GM12875 (cell line): ENCODE results near the gene OR5D18.
"Not testable (repeated sequence)": the region's sequence is repeated elsewhere in the genome, so short reads cannot be mapped to it uniquely, and the experiment has no call there.

Experiments used
- H3K4me3 ChIP-seq: one replicate; pipeline ENCODE4 v1.5.1; 2011; ENCODE audit warnings: low read depth, low read length, control low read depth
- TF ChIP-seq, protein P1 (sequence below): IDR thresholded peaks from 2 replicates; pipeline ENCODE4 v1.5.1; 2011; ENCODE audit warnings: low read depth, mild to moderate bottlenecking, control low read depth, inconsistent platforms, low read length, moderate library complexity, borderline replicate concordance; ENCODE audit not compliant: insufficient read depth

The OR5D18 gene

DNA sequence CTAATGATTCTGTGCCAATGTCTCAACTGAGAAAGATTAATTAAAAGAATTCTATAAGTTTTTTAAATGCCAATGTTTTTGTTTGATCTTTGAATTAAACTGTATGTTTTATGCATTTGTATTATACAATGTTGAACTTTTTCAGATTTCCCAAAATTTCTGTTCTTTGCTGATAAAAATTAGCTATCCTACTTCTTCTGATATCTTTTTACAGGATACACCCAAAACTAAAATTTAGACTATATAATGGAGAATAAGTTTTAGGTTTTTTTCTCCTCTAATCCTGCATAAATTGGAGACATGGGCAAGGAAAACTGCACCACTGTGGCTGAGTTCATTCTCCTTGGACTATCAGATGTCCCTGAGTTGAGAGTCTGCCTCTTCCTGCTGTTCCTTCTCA lies 7.5 kb downstream of the OR5D18 start, which contains the start of gene OR5L2:
TSS of gene OR5L2 (plus strand) at position 301 of the 400 bp plus-strand sequence. CDS start at position 301, 0 bp downstream.
- TF ChIP-seq, protein P1, sequence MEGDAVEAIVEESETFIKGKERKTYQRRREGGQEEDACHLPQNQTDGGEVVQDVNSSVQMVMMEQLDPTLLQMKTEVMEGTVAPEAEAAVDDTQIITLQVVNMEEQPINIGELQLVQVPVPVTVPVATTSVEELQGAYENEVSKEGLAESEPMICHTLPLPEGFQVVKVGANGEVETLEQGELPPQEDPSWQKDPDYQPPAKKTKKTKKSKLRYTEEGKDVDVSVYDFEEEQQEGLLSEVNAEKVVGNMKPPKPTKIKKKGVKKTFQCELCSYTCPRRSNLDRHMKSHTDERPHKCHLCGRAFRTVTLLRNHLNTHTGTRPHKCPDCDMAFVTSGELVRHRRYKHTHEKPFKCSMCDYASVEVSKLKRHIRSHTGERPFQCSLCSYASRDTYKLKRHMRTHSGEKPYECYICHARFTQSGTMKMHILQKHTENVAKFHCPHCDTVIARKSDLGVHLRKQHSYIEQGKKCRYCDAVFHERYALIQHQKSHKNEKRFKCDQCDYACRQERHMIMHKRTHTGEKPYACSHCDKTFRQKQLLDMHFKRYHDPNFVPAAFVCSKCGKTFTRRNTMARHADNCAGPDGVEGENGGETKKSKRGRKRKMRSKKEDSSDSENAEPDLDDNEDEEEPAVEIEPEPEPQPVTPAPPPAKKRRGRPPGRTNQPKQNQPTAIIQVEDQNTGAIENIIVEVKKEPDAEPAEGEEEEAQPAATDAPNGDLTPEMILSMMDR, result no peak
- no peak within 1 kb of the TSS for H3K4me3 ChIP-seq

DNA sequence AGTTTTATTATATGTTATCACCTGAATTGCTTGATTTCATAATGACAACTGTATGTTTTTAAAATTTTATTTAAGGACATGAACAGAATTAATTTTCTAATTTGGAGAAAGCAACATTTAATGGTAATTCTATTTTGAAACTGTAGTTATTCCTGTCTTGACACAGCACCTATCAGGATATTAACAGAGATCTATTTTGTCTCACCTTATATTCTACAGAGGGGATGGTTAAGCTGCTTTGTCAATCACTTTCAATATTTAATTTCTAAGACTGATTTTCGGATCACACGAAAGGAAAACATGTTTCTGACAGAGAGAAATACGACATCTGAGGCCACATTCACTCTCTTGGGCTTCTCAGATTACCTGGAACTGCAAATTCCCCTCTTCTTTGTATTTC lies 19.0 kb downstream of the OR5D18 start, which contains the start of gene OR5D16:
TSS of gene OR5D16 (plus strand) at position 301 of the 400 bp plus-strand sequence. CDS start at position 301, 0 bp downstream.
- no peak within 1 kb of the TSS for H3K4me3 ChIP-seq
- TF ChIP-seq, protein P1, result no peak

DNA sequence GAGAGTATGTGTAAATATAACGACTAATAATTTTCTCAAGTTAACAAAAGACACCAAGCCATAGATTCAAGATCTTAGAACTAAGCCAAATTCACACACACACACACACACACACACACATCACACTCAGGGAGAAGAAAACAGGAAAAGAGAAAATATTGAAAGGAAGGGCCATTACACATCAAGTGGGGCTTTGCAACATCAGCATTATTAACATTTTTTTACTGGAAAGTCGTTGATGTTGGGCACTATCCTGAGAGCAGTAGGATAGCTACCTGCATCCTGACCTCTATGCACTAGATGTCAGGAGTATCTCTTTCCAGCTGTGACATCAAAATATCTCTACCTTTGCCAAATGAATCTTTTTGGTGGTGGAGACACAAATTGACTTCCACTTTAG lies 28.0 kb downstream of the OR5D18 start:
- TF ChIP-seq, protein P1, result no peak

DNA sequence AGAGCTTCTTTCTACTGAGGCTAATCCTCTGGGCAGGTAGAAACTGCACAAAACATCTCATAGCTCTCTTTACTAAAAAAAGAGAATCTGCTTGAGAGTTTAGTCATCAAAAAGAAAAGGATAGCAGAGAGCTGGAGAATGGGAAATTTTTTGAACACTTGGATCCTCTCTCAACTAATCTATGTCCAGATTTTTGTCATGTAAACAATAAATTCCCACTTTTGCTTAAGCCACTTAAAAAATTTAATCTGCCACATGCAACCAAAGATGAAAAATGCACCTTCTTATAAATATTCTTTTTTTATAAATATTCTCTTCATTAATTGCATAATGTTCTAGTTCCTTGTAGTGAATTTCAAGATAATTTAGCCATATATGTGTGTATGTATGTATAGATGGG lies 29.6 kb downstream of the OR5D18 start:
- no peak overlapping the region for H3K4me3 ChIP-seq
- TF ChIP-seq, protein P1, result no peak

More for the DNA sequence above, 28.0 kb downstream of the OR5D18 start:
- H3K4me3 ChIP-seq, result no peak overlapping the region

DNA sequence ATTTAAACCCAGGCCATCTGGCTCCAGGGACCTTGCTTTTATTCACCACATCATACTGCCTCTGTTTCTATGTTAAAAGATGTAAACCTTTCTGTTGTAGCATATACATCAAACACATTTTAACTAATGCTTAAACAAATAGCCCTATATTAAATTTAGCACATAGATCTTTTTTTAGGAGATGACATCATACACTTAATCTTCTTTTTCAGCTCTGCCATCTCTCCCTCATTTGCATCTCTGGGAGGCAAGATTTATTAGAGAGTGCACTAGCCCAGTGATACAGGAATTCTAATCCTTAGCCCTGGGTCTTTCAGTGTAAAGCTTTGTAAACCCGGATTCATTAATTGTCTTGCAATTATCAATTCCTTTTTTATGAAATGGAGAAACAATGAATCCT lies 32.7 kb downstream of the OR5D18 start:
- TF ChIP-seq, protein P1, result no peak
- H3K4me3 ChIP-seq, result no peak overlapping the region

DNA sequence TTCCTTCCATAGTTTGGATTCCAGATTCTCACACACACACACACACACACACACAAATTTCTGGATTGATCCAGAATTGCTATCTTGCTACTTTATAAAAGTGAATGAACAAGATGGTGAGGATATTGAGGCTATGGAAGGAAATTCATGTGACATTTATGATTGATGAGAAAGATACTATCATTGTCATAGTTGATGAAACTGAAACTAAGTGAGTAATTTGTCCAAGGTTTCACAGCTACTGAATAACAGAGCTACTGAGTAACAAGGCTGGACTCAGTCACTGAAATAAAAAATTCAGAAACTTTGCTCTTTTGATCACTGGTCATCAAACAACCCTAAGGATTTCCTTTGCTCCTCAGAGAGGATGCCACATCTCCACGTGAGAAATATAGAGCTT lies 35.3 kb downstream of the OR5D18 start:
- TF ChIP-seq, protein P1, result no peak
- no peak overlapping the region for H3K4me3 ChIP-seq

DNA sequence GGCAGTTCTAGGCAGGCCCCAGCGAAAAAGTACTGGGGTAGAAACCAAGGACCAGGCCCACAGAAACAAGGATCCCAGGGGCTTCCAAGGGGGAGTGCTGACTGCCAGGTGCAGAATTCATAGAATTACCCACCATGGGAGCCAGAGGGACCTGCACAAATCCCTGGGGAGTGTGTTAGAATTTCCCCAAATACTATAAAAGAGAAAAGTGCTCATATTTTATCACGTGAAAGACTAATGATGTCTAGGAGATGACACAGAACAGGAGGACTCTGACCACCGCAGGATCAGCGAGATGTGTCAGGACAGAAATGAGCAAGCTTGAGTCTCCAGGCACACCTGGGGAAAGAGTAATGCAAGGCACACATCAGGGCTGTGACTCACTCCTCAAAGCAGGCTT lies 47.9 kb downstream of the OR5D18 start:
- not testable (repeated sequence) for H3K4me3 ChIP-seq
